Embryonic facial prominence (tissue), 1 donor: Measurements from ENCODE around the gene DEAF1.

Source experiments
- DNase-seq: peaks from one replicate; pipeline ENCODE4 v3.0.0-alpha.2; 2016; ENCODE audit errors: extremely low spot score

DEAF1 gene

DNA sequence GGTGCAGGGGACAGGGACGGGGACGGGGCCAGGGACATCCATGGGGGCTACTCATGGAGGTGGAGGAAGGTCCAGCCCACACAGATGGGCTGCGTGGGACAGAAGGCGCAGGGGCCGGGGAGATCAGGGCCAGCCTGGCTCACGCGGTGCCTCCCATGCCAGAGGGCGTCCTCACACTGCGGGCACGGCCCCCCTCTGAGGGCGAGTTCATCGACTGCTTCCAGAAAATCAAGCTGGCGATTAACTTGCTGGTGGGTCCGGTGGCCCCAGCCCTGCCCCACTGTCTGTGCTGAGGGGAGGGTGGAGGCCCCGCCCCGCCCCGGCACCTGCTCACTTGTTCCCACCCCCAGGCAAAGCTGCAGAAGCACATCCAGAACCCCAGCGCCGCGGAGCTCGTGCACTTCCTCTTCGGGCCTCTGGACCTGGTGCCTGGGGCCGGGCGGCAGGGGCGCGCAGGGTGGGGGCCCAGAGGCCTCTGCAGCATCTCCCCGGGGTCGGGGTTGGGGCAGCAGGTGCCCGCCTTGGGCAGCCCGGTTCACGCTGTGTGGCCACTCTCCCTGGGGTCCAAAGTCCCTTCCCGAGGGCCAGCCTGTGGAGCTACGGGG is 26.8 kb upstream of the DEAF1 start:
- no peak for DNase-seq

DNA sequence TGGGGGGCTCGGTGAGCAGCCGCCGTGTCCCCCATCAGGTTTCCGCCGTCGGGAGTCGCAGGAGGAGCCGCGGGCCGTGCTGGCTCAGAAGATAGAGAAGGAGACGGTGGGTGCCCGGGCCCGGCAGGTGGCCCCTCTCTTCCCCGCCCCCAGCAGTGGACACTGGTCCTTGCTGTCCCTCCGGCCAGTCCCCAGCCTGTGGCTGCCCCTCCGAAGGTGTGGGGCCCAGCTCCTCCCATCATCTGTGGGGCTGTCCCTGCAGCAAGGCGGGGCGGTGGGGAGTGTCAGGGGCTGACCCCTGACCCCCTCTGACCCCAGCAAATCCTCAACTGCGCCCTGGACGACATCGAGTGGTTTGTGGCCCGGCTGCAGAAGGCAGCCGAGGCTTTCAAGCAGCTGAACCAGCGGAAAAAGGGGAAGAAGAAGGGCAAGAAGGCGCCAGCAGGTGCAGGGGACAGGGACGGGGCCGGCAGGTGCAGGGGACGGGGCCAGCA is 26.3 kb upstream of the DEAF1 start:
- no peak for DNase-seq

DNA sequence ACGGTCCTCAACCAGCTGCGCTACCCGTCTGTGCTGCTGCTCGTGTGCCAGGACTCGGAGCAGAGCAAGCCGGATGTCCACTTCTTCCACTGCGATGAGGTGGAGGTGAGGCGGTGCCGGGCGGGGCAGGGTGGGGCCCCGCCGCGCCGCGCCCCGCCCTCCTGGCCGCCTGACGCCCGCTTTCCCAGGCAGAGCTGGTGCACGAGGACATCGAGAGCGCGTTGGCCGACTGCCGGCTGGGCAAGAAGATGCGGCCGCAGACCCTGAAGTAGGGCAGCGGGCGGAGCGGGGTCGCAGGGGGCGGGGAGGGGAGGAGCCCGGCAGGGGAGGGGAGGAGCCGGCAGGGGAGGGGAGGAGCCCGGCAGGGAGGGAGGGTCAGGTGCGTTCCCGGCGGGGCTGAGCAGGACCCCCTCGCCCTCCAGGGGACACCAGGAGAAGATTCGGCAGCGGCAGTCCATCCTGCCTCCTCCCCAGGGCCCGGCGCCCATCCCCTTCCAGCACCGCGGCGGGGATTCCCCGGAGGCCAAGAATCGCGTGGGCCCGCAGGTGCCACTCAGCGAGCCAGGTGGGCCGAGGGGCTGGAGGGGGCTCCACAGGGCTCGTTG is 25.7 kb upstream of the DEAF1 start:
- DNase-seq, result no peak

DNA sequence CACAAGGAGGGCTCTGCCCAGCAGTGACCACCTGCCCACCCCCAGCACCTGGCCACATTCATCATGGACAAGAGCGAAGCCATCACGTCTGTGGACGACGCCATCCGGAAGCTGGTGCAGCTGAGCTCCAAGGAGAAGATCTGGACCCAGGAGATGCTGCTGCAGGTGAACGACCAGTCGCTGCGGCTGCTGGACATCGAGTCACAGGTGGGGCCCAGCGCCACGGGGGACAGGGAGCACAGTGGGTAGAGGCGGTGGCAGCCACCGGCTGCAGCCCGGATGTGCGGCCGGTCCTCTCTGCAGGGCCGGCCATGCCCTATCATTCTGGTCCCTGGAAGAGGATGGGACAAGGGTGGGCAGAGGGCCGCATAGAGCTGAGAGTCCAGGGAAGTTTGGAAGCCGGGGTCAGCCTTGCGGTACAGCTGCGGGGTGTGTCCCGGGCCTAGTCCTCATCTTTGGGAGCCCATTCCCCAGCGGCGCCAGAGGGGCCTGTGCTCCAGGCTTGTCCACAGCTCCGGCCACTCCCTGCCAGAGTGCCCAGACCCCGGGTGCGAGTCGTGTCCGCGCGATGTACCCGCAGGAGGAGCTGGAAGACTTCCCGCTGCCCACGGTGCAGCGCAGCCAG is 25.1 kb upstream of the DEAF1 start:
- DNase-seq, result no peak

DNA sequence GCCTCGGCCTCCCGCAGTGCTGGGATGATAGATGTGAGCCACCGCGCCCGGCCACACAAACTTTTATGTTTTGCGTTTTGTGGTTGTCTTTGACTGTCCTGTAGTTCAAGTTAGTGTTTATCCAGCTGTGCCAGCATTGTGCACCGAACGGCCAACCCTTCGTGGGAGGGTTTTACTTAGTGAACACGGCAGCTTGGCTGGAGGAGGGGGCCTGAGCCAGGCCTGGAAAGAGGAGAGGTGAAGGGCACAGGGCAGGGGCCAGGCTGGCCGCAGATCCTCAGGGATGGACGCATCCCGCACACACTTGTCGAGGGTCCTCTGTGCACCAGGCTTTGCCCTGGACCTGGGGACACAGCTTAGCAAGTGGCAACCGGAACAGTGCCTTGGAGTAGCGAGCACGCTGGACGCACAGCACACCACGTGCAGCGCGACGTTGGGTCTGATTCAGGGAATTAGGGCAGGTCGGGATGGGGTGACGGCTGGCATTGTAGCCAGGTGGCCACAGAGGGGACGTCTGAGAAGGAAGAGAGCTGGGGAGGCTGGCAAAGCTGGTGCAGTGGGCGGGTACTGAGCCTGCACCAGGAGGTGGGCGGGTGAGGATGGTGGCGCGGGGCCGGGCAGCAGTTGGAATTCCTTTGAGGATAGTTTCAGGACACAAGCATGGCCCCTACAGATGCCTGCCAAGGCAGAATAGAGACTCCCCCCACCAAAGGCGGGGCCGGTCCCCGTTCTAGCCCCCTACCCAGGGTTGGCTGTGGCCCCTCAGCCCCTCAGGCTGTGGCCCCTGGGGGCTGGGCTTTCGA is 24.4 kb upstream of the DEAF1 start:
- DNase-seq, result no peak

DNA sequence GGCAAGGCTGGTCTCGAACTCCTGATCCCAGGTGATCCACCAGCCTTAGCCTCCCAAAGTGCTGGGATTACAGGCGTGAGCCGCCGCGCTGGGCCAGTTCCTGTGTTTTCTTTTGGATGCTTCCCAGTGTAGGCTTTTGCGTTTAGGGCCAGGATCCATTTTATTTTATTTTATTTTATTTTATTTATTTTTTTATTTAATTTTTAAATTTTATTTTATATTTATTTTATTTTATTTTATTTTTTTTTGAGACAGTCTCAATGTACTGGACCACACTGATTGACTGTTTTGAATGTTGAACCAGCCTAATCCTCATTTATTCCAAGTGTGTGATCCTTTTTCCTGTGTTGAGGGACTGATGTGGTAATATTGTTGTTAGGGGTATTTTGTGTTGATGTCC is 19.4 kb upstream of the DEAF1 start:
- DNase-seq, result no peak

DNA sequence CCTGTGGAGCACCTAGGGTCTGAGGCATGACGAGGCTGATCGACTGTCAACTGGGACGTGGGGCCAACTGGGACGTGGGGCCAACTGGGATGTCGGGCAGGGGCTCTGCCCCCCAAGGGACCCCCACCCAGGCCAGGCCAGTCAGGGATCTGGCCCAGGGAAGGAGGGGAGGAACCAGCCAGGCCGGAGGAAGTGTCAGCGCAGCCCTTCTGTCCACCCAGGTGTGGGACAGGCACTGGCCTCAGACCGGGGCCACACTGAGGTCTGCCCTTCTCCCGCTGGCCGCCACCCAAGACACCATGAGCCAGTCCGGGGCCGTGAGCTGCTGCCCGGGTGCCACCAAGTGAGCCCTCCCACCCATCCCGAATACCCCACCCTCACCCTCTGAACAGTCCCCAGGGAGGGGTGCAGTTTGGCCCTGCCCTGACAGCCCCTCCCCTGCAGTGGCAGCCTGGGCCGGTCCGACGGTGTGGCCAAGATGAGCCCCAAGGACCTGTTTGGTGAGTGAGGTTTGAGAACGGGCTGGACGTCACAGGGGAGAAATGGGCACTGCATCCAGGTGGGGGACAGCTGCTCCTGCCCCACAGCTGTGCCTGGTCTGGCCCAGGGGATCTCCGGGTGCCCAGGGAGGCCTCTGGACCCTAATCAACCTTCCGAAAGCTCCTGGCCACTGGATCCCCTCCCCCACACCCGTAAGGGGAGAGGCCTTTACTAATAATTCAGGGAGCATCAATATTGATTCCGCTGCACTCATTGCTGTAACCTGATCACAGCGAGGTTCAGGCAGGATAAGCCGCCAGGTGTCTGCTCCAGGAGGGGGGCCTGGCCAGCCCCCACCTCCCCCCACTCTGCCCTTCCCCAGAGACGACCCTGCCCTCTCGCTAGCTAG is 14.3 kb upstream of the DEAF1 start:
- no peak for DNase-seq

DNA sequence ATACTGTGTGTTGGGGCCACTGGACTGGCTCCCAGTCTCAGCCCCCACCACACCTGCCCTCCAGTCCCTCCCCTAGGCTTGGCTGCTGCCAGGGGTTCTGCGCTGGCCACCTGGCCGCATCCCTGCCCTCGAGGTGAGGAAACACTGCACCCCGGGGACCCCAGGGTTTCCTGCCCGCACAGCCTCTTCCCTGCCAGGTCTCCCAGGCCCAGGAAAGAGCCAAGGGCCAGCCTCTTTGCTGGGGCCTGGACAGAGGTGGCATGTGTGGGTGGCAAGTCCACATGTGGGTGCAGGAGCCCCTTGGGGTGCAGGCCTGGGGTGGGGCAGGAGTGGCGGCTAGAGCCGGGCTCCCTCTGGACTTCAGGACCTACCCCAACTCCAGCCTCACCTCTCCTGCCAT is 13.5 kb upstream of the DEAF1 start:
- no peak for DNase-seq

DNA sequence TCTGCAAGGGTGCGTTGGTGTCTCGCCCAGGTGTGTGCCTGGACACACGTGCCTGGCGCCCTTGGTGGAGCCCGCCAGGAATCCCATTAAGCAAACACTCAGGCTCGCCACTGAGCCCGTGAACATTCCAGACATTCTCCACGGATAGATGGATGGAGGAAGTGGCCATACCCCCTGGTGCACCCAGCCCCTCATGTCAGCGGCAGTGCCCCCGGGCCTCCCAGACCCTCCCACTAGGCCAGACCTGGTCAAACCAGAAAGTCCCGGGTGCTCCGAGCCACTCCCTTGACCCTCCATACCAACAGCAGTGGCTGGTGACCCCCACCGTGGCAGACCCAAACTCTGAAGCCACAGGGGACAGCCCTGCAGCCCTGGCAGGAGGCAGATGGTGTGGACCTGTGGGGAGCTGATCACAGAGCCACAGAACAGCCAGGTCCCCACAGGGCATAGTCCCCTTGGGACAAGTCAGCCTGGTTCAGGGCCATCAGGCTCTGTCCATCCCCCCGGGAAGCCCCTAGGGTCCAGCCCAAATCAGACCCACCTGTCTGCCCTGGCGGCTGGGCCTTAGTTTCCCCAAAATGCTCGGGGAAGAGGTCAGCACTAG is 12.9 kb upstream of the DEAF1 start:
- DNase-seq, result no peak

DNA sequence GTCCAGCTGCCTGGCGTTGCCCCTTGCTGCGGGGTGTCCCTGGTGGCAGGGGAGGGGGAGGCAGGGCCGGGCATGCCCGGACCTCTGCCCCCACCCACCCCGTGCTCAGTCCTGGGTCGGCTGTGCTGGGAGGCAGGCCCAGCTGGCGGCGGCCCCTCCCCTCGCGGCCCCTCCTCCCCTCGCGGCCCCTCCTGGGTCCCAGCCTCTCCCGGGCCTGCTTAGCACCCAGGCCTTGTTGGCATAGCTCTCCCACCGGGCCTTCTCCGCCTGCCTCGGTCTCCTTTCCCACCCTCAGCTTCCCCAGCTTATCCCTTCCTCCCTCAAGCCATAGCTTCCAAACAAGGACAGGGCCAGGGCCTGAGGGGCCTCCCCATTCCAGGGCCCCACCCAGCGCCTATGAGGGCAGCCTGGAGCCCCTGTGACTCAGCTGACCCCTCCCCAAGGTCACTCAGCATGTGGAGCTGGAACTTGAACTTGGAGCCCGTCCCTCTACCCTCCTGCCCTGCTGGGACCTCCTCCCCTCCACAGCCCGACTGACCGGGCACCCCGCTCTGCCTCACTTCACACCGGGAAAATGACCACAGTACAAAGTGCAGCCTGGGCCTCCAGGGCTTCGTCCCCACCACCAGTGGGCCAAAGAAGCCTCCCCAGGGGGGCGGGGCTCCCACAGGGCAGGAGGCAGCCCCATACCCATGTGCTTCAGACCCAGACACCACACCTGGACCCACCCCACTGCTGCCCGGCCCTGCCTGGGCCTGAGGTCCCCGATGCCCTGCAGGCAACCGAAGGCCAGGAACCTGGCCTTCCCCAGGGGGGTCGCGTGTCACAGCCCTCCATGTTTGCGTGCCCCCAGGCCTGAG is 12.2 kb upstream of the DEAF1 start:
- DNase-seq, result no peak

DNA sequence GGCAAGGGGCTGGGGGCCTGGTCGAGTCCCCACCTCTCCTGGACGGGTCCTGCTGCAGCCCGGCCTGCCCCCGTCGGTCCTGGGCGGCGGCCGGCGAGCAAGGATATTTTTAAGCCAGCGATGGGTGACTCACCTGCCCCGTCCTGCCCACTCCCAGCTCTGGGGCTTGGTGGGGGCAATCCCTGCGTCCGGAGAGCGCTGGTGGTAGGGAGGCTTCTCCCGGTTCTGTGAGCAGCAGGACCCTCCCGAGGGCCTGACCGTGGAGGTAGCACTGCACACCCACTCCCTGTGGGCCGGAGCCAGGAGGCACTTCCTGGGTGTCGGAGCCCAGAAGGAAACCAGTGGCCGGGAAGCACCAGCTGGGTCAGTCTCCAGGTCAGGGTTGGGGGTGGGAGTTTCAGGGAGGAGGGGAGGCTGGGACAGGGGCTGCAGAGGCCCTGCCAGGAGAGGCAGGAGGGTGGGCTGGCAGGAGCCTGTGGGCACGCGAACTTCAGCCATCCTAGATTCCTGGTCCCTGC is 11.5 kb upstream of the DEAF1 start:
- DNase-seq, result no peak

DNA sequence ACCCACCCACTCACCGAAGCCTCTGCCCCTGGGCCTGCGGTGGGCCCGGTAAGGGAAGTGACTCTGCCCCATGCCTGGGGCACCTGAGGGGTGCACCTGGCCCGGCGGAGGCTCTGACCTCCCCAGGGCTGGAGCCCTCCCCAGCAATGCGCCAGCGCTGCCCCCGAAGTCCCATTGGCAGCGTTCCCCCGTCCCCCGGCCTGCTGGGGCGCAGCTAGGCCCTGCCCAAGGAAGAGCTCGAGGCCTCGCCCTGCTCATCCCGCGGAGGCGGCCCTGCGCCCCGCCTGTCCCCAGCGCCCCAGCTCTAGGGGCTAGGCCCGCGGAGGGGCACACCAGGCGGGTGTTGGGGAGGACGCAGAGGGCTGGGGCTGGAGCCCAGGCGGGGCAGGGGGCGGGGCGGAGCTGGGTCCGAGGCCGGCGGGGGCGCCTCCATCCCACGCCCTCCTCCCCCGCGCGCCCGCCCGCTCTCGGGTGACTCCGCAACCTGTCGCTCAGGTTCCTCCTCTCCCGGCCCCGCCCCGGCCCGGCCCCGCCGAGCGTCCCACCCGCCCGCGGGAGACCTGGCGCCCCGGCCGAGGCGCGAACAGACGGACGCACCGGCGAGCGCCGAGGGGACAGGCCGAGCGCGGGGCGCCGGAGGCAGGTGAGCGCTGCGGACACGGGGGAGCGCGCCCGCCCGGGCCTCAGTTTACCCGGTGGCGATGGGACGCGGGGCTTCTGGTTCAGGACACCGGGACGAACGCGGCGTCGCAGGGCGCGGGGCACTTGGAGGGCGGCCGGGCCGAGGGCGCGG is 10.8 kb upstream of the DEAF1 start, which contains the start of gene EPS8L2:
Gene EPS8L2 (plus strand): TSS at position 586 of the 793 bp plus-strand sequence. CDS start 3,177 bp downstream, outside the sequence.
- no peak for DNase-seq

DNA sequence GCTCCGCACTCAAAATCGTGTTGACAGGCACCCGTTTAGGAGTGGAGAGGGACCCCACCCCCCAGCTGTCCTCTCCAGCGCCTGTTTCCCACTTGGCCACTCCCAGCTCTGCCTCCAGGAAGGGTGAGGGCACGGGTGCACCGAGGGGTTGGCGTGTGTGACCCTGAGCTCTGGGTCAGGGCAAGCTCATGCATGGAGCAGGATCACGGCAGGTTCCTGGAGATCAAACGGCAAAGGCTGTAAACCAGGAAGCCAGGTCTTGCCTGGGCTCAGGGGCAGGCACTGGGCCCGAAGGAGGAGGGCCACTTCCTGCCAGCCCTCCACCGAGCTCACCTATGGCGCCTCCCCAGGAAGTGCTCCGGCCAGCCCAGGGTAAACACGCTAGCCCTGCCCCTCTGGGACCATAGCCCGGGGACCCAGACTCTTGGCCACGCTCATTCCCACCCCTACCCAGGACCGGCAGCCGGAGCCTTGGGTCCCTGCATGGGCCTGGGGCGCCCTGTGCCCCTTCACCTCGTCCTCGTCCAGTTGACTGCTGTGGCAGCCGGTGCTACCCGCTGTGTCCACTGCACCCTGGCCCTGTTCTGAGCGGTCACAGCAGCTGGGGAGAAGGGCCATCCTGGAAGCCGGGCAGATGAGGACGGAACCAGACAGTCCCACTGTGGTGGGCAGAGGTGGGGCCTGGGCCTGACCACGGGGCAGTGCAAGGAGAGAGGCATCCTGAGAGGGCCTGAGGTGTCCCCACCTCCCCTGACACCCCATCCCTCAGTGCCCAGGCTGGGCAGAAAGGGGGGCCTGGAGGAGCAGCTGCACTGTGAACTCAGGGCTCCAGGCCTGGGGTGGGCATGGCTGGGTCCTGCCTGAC is 10.0 kb upstream of the DEAF1 start:
- DNase-seq, result no peak

DNA sequence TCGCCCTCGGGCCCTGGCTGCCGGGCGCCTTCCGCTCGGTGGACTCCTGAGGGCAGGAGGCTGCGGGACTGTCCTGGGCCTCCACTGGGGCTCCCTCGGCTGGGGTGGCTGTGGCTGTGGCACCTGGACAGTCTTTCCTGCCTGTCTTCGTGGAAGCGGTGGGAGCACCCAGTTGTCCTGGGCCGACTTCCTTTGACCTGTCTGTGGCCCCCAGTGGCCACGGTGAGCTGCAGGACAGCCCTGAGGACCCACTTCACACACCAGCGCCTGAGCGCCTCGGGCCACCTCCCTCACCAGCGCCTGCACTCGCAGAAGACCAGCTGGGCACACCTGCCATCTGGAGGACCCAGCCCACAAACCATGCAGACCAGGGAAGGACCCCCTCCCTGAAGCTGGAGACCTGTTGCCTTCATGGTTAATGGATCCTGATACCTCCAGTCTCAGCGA is 9.2 kb upstream of the DEAF1 start:
- DNase-seq, result no peak

DNA sequence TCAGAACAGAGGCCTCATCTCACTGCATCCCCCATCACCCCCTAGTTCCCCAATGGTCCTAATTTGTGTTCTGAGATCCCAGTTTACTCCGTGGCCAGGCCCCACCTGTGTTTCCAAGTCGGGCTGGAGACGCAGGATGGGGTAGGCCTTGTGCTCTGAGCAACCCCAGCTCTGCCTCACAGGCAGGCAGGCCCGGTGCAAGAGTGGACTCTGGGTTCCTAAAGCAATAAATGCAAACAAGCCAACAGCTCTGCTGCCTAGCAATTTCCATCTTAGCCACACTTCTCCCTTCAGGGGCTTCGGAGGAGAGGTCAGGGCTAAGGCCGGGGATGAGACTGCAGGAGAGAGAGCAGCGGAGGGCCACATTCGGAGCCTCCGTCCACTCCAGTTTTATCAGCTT is 8.5 kb upstream of the DEAF1 start:
- no peak for DNase-seq

DNA sequence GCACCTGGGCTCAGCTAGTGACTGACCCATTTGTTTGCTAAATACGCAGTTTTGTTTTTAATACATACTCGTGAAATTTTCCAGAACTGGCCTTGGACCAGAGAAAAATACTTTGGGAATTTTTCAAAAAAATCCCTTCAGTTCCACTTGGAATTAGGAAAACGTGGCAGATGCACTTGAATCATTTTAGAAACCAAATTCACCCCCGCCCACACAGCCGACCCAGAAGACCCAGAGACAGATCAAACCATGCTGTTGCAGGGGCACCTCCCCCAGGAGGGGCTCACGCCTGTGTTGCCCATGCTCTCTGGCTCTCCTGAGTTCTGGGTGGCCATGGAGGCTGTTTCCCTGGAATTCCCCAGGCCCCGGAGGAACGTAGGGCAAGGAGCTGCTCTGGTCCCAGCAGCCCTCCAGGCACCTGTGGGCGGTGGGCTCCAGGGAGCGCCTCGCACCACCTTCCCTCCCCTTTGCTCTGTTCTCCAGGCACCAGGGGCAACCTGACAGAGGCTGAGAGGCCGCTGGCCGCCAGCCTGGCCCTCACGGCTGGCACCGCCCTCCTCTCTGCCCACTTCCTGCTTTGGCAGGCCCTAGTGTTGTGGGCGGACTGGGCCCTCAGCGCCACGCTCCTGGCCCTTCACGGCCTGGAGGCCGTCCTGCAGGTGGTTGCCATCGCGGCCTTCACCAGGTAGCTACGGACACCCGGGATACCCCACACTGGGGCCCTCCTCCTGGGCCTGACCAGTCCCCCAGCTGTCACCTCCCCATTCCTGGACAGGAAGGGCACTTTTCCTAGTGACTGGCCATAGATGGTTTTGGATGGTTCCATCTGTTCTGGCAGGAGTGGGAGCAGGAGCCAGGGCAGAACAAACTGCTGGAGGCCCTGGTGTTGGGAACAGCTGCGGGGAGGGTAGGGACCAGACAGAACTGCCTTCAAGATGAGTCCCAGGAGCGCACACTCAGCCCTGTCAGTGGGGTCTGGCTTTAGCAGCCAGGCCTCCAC is 7.7 kb upstream of the DEAF1 start:
- DNase-seq, result no peak
